ENCODE data around the gene PIP4K2C.

DNA sequence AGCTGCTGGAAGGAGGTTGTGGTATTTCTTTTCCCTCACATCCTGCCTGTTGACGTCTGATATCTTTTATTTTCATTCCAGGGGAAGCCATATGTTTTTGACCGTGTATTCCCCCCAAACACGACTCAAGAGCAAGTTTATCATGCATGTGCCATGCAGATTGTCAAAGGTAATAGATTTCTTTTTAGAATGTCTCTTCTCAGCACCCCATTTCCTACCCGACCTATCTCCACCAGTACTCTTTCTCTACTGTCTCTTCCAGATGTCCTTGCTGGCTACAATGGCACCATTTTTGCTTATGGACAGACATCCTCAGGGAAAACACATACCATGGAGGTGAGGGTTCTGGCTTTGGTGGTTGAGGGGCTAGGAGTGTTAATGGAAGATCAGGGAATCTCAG lies 27.6 kb upstream of the PIP4K2C start:
- TF ChIP-seq, protein P1, sequence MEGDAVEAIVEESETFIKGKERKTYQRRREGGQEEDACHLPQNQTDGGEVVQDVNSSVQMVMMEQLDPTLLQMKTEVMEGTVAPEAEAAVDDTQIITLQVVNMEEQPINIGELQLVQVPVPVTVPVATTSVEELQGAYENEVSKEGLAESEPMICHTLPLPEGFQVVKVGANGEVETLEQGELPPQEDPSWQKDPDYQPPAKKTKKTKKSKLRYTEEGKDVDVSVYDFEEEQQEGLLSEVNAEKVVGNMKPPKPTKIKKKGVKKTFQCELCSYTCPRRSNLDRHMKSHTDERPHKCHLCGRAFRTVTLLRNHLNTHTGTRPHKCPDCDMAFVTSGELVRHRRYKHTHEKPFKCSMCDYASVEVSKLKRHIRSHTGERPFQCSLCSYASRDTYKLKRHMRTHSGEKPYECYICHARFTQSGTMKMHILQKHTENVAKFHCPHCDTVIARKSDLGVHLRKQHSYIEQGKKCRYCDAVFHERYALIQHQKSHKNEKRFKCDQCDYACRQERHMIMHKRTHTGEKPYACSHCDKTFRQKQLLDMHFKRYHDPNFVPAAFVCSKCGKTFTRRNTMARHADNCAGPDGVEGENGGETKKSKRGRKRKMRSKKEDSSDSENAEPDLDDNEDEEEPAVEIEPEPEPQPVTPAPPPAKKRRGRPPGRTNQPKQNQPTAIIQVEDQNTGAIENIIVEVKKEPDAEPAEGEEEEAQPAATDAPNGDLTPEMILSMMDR (IDR thresholded peaks at IDR 0.05), result no peak
- no peak for TF ChIP-seq POLR2AphosphoS5 (IDR thresholded peaks at IDR 0.05)
